Occipital lobe (tissue), 2 donors: Measurements from ENCODE around the gene CCNB1. TPM values are rescaled to one million over a fixed set of nuclear protein-coding genes. Genes with fewer than 3 reads are reported as not detected.
"Not testable (repeated sequence)": the region's sequence is repeated elsewhere in the genome, so short reads cannot be mapped to it uniquely, and the experiment has no call there.

Experiments used
- DNase-seq: peaks from one replicate; lab custom pipeline; 2025; lab: John Stamatoyannopoulos, UW
- total RNA-seq: library from RNA; depleted of rRNA; stranded (reverse); fragments of >200 nt; gene quantifications from one replicate; pipeline ENCODE4 v1.2.3, GENCODE V29; 2014

Gene CCNB1
- total RNA-seq, 1 donor from 2014 or later, result 25.0 TPM

DNA sequence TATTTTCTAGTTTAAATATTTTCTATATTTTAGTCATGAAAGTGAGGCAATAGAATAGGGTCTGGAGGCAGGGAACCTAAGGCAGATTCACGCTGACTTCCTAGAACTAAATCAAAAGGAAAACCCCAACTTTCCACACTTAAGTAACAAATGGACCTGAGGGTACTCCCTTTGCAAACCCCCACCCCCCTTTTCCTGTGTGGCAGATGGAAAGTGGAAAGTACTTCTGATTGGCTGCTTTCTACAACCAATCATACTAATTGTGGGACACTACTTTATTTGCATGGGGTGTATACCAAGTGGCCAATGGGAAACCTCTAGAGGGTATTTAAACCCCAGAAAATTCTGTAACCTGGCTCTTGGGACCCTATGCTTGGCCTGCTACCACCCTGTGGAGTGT, 17.7 kb downstream of the CCNB1 start:
- no peak for DNase-seq

GRCh38 chr5:69187342-69187741, 20.4 kb downstream of the CCNB1 start:
- no peak for DNase-seq

GRCh38 chr5:69188811-69189161, 21.8 kb downstream of the CCNB1 start:
- no peak for DNase-seq

DNA sequence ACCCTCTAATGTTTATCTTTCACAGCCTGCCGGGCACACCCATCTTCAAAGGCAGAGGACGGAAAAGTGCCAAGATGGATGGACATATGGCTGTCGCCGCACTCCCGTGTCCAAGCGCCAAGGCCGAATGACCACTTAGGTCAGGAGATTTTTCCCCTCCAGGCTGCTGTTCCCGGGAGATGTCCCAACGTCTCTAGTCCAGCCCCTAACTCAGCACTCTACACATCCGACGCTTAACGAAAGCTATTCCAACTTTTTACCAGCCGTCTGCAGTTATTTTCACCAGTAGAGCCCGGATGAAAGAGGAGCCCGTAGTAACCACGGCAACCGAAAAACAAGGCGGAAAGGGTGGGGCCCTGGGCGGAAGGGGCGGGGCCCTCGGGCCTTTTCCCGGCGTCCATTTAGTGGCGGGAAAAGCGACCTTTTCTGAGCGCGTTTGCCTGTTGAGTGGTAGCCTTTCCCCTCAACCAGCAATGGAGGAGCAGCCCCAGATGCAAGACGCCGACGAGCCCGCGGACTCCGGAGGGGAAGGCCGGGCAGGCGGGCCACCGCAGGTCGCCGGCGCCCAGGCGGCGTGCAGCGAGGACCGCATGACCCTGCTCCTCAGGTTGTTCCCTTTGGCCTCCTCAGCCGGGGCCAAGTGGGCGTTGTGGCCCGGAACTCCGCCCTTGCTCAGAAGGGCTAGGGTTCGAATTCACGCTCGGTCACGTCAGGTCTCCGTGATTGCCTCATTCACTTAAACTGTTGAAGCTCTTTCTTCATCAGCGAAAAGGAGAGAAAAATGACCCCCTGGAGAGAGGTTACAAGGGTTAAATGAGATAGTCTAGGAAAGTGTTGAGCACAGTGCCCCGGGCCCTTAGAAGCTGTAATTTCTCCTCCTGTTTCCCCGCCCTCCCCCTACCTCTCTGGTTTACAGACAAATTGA, 22.5 kb downstream of the CCNB1 start, which contains the start of gene CENPH:
Gene CENPH, plus strand, starts transcription at position 422 of the 925 bp plus-strand sequence. Its CDS starts 52 bp downstream, at position 474.
- peak; percentile 87 for DNase-seq

DNA sequence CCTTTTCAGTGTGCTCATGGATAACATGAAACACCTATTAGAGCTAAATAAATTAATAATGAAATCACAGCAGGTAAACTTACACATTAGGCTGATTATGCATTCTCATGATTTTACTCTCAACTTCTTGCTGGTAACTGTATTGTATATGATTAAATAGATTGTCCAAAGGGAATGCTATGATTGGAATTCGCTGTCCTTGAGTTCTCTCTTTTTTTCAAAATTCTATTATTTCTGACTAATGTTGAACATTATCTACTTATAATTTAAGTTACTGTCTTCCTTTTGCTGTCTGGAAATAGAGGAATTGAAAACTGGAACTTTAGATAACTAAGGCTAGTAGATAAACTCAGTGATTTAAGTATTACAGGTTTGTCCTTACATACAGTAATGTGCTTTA, 35.5 kb downstream of the CCNB1 start:
- no peak for DNase-seq

DNA sequence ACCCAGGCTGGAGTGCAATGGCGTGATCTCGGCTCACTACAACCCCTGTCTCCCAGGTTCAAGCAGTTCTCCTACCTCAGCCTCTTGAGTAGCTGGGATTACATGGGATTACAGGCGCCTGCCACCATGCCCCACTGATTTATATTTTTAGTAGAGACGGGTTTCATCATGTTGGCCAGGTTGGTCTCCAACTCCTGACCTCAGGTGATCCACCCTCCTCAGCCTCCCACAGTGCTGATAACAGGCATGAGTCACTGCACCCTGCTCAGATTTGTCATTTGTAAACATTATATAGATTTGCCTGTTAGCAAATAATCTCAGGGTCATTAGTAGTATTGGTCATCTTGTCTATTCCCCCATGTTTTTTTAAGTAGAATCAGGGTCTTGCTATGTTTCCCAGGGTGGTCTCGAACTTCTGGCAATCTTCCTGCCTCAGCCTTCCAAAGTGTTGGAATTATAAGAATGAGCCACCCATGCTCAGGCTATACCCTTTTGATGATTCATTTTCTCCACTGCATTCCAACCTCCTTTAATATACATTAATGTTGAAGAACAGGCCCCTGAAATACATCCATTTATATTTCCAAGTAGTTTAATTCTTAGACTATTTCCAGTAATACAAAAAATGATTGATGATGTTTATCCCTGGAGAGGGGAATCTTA, 39.7 kb downstream of the CCNB1 start:
- no peak for DNase-seq

- no peak for DNase-seq
These were observed 42.7 kb downstream of the CCNB1 start for GRCh38 chr5:69209602-69210001.

DNA sequence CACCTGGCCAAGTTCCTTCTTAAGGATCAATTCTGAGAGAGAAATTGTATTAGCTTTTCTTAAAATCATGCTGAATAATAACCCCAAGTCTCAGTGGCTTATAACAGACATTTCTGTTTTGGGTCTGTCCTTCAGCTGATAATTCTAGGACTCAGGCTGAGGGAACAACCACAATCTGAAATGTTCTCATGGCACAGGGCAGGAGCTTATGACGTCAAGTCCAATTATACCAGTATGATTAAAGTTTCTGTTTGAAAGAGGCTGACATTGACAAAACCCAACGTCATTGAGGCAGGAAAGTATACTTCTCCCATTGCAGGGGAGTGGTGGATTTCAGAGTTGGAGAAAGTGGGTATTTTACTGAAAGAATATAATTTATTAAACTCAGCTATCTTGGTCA, 44.2 kb downstream of the CCNB1 start:
- no peak for DNase-seq

DNA sequence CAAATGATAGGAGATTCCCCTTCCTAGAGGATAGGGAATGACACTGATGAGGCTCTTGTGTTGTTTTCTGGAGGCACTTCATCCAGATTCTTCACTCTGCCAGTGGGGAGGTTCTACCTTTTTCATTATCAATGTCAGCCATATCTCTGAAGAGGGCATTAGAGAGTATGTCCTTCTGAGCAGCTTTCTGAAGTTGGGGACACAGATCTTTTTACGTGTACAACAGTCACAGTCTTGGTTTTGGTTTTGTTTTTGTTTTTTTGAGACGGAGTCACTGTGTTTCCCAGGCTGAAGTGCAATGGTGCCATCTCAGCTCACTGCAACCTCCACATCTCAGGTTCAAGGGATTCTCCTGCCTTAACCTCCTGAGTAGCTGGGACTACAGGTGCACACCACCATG, 45.1 kb downstream of the CCNB1 start:
- DNase-seq, result no peak

DNA sequence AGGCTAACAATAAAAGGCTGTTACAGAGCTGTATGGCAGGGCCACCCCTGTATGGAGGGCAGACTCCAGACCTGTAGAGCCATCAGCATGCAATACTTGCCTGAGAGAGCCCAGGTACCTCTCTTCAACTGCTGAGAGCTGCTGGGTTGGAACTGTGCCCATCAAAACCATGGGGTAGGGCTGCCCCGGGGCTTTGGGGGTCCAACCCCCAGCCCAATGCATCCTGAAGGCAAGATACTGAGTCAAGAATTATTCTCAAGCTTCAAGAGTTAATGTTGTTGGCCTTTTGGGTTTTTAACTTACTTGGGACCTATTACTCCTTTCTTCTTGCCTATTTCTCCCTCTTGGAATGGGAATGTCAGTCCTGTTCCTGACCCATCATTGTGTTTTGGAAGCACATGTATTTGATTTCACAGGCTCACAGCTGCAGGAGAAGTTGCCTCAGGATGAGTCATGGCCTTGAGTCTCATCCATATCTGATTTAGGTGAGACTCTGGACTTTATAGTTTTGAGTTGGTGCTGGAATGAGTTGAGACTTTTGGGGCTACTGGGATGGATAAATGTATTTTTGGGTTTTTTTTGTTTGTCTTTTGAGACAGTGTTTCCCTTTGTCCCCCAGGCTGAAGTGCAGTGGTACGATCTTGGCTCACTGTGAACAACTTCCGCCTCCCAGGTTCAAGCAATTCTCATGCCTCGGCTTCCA, 46.7 kb downstream of the CCNB1 start:
- no peak for DNase-seq

DNA sequence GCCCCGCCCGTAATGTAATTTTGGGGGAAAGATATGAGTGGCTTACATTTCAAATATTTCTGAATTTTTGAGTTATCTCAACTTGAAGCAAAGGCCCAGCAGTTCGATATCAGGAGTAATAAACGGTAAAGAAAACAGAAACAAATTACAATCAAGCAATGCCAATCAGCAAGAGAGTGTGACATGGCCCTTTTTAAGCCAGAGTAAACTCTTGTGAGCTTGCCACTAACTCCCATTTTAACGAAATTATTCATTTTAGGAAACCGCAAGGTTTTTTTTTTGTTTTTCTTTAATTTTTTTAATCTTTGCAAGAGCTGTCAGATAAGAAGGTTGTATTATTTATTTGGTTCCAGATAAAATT, 50.2 kb downstream of the CCNB1 start:
- DNase-seq, result no peak

GRCh38 chr5:69217548-69218526, 50.9 kb downstream of the CCNB1 start:
- peak; percentile 94 for DNase-seq

DNA sequence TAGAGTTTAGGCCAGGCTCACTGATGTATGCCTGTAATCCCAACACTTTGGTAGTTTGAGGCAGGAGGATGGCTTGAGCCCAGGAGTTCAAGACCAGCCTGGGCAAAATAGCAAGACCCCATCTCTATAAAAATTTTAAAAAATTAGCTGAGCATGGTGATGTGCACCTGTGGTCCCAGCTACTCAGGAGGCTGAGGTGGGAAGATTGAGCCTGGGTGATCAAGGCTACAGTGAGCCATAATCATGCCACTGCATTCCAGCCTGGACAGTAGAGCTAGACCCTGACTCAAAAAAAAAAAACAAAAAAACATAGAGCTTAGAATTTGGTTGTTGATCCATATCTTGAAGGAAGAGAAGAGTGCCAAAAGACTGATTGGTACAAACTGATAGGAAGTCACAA, 53.0 kb downstream of the CCNB1 start:
- DNase-seq, result no peak

GRCh38 chr5:69220371-69220770, 53.4 kb downstream of the CCNB1 start:
- DNase-seq, result not testable (repeated sequence)

DNA sequence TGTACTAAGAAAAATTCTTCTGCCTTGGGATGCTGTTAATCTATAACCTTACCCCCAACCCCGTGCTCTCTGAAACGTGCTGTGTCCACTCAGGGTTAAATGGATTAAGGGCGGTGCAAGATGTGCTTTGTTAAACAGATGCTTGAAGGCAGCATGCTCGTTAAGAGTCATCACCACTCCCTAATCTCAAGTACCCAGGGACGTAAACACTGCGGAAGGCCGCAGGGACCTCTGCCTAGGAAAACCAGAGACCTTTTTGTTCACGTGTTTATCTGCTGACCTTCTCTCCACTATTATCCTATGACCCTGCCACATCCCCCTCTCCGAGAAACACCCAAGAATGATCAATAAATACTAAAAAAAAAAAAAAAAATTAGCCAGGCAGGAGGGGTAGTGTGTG, 53.9 kb downstream of the CCNB1 start:
- DNase-seq, result not testable (repeated sequence)

DNA sequence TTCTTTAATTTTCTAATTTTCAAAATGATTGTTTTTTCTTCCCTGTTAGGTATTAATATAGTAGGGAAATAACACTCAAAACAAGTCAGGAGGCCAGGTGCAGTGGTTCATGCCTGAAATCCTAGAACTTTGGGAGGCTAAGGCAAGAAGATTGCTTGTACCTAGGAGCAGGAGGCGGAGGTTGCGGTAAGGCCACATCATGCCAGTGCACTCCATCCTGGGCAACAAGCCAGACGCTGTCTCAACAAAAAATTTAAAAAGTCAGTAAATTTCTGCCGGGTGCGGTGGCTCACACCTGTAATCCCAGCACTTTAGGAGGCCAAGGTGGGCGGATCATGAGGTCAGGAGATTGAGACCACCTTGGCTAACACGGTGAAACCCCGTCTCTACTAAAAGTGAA, 57.6 kb downstream of the CCNB1 start:
- no peak for DNase-seq

DNA sequence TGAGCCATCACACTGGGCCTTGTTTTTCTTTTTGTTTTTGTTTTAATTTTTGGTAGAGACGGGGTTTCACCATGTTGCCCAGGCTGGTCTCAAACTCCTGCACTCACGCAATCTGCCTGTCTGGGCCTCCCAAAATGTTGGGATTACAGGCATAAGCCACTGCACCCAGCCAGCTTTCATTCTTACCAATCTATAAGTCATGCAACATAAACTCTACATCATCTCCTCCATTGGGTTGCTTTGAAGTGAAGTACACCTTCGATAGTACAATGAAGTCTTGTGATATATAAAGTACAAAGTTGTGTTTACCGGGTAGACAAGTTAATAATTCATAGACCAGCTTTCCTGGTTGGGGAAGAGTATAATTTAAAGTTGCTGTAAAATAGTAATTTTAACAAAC, 58.9 kb downstream of the CCNB1 start:
- no peak for DNase-seq
